ENCODE results near the gene GALNT11.

The GALNT11 gene

GRCh38 chr7:152129682-152130081, 104.2 kb downstream of the GALNT11 start:
- WGBS (ENCODE audit: extremely low coverage, insufficient coverage, insufficient read length), result no CpG with 5 or more reads among the region's 7 CpGs
- no peak overlapping the region for H2AK5ac ChIP-seq (ENCODE audit: low read length)
- H3K79me1 ChIP-seq (ENCODE audit: low read length), result no peaks in the 10 kb centered on the region

GRCh38 chr7:152130658-152131590, 105.5 kb downstream of the GALNT11 start:
- no peak overlapping the region for H4K8ac ChIP-seq (ENCODE audit: low read depth, low read length)
- no peak overlapping the region for H2AK5ac ChIP-seq (ENCODE audit: low read length)
- peaks cover 51 to 61% of the 10 kb centered on the region in 2 experiments for H3K36me3 ChIP-seq (ENCODE audit: control insufficient read depth in 1 of 2, insufficient read depth in 2 of 2, low read length in 2 of 2)
- no peak overlapping the region for H2BK12ac ChIP-seq (ENCODE audit: low read length)
- H4K12ac ChIP-seq (ENCODE audit: low read depth, low read length), result no peak overlapping the region
- peak overlapping the region; percentile 41 for H3K4me3 ChIP-seq (ENCODE audit: low read depth, low read length)
- H3K18ac ChIP-seq (ENCODE audit: low read length), result no peak overlapping the region
- no peak overlapping the region for H3K14ac ChIP-seq (ENCODE audit: low read length)
- H2BK120ac ChIP-seq (ENCODE audit: insufficient read depth, low read length, poor library complexity), result no peak overlapping the region
- no peaks in the 10 kb centered on the region for H3K4me1 ChIP-seq (ENCODE audit: control insufficient read depth in 1 of 2, insufficient read depth in 2 of 2, low read length in 2 of 2)
- no peak overlapping the region for H4K91ac ChIP-seq (ENCODE audit: low read depth, low read length)
- H3K9me3 ChIP-seq (ENCODE audit: insufficient read depth, low read depth, low read length), result peaks cover 5% of the 10 kb centered on the region
- H3K79me1 ChIP-seq (ENCODE audit: low read length), result no peaks in the 10 kb centered on the region
- no peak for DNase-seq
- no CpG with 5 or more reads among the region's 37 CpGs for WGBS (ENCODE audit: extremely low coverage, insufficient coverage, insufficient read length)
- H2AFZ ChIP-seq (ENCODE audit: insufficient read depth, low read length, poor library complexity), result no peak overlapping the region
- H2BK5ac ChIP-seq (ENCODE audit: low read depth, low read length, poor library complexity), result no peak overlapping the region
- no peak overlapping the region for H3K27ac ChIP-seq (ENCODE audit: low read depth, low read length)
- H3K79me2 ChIP-seq (ENCODE audit: control insufficient read depth, insufficient read depth, low read length, poor library complexity), result no peaks in the 10 kb centered on the region
- H3K4me2 ChIP-seq (ENCODE audit: low read length), result no peak overlapping the region
- no peak overlapping the region for H3K23ac ChIP-seq (ENCODE audit: low read length)
- no peaks in the 10 kb centered on the region for H3K27me3 ChIP-seq (ENCODE audit: insufficient read depth, low read length)
- H3K9ac ChIP-seq (ENCODE audit: low read length), result no peak overlapping the region
- H3K4ac ChIP-seq (ENCODE audit: low read depth, low read length), result no peak overlapping the region

More at GRCh38 chr7:152129682-152130081, 104.2 kb downstream of the GALNT11 start:
- Histone ChIP-seq H3K4me3 (ENCODE audit: low read depth, low read length) (no peak overlapping the region), H3K36me3 (ENCODE audit: control insufficient read depth in 1 of 2, insufficient read depth in 2 of 2, low read length in 2 of 2) (peaks cover 51 to 61% of the 10 kb centered on the region in 2 experiments), H3K4me1 (ENCODE audit: control insufficient read depth in 1 of 2, insufficient read depth in 2 of 2, low read length in 2 of 2) (no peaks in the 10 kb centered on the region), H3K23ac (ENCODE audit: low read length) (no peak overlapping the region), H2BK5ac (ENCODE audit: low read depth, low read length, poor library complexity) (no peak overlapping the region), H3K4ac (ENCODE audit: low read depth, low read length) (no peak overlapping the region), H3K9ac (ENCODE audit: low read length) (no peak overlapping the region), H2BK120ac (ENCODE audit: insufficient read depth, low read length, poor library complexity) (no peak overlapping the region), H4K8ac (ENCODE audit: low read depth, low read length) (no peak overlapping the region), H4K91ac (ENCODE audit: low read depth, low read length) (no peak overlapping the region), H3K27ac (ENCODE audit: low read depth, low read length) (no peak overlapping the region), H3K9me3 (ENCODE audit: insufficient read depth, low read depth, low read length) (peaks cover 5% of the 10 kb centered on the region), H3K4me2 (ENCODE audit: low read length) (no peak overlapping the region), H2BK12ac (ENCODE audit: low read length) (no peak overlapping the region), H4K12ac (ENCODE audit: low read depth, low read length) (no peak overlapping the region), H3K14ac (ENCODE audit: low read length) (no peak overlapping the region), H3K27me3 (ENCODE audit: insufficient read depth, low read length) (no peaks in the 10 kb centered on the region), H3K79me2 (ENCODE audit: control insufficient read depth, insufficient read depth, low read length, poor library complexity) (no peaks in the 10 kb centered on the region), H3K18ac (ENCODE audit: low read length) (no peak overlapping the region), H2AFZ (ENCODE audit: insufficient read depth, low read length, poor library complexity) (no peak overlapping the region)
- DNase-seq, result no peak

- Histone ChIP-seq H3K18ac (ENCODE audit: low read length) (no peak overlapping the region), H3K4me1 (ENCODE audit: control insufficient read depth in 1 of 2, insufficient read depth in 2 of 2, low read length in 2 of 2) (peaks cover 3% of the 10 kb centered on the region in 2 experiments), H4K8ac (ENCODE audit: low read depth, low read length) (no peak overlapping the region), H3K4ac (ENCODE audit: low read depth, low read length) (no peak overlapping the region), H3K14ac (ENCODE audit: low read length) (no peak overlapping the region), H4K12ac (ENCODE audit: low read depth, low read length) (no peak overlapping the region), H3K79me2 (ENCODE audit: control insufficient read depth, insufficient read depth, low read length, poor library complexity) (no peaks in the 10 kb centered on the region), H2AK5ac (ENCODE audit: low read length) (no peak overlapping the region), H3K4me3 (ENCODE audit: low read depth, low read length) (no peak overlapping the region), H4K91ac (ENCODE audit: low read depth, low read length) (no peak overlapping the region), H3K23ac (ENCODE audit: low read length) (no peak overlapping the region), H3K36me3 (ENCODE audit: control insufficient read depth in 1 of 2, insufficient read depth in 2 of 2, low read length in 2 of 2) (peaks cover 49 to 57% of the 10 kb centered on the region in 2 experiments), H3K27me3 (ENCODE audit: insufficient read depth, low read length) (no peaks in the 10 kb centered on the region), H2BK120ac (ENCODE audit: insufficient read depth, low read length, poor library complexity) (no peak overlapping the region), H2AFZ (ENCODE audit: insufficient read depth, low read length, poor library complexity) (no peak overlapping the region), H3K79me1 (ENCODE audit: low read length) (peaks cover 4% of the 10 kb centered on the region), H3K27ac (ENCODE audit: low read depth, low read length) (no peak overlapping the region), H2BK12ac (ENCODE audit: low read length) (no peak overlapping the region), H3K9ac (ENCODE audit: low read length) (no peak overlapping the region), H3K9me3 (ENCODE audit: insufficient read depth, low read depth, low read length) (peaks cover 3% of the 10 kb centered on the region), H3K4me2 (ENCODE audit: low read length) (no peak overlapping the region), H2BK5ac (ENCODE audit: low read depth, low read length, poor library complexity) (no peak overlapping the region)
- DNase-seq, result no peak
- WGBS (ENCODE audit: extremely low coverage, insufficient coverage, insufficient read length), result no CpG with 5 or more reads among the region's 12 CpGs
These were observed 106.6 kb downstream of the GALNT11 start for GRCh38 chr7:152131981-152132494.

GRCh38 chr7:152132812-152133211, 107.3 kb downstream of the GALNT11 start:
- H2BK5ac ChIP-seq (ENCODE audit: low read depth, low read length, poor library complexity), result no peak overlapping the region
- no peak overlapping the region for H2BK12ac ChIP-seq (ENCODE audit: low read length)
- no peak overlapping the region for H2AK5ac ChIP-seq (ENCODE audit: low read length)
- no peak overlapping the region for H3K18ac ChIP-seq (ENCODE audit: low read length)
- no peak overlapping the region for H3K4ac ChIP-seq (ENCODE audit: low read depth, low read length)
- H3K27me3 ChIP-seq (ENCODE audit: insufficient read depth, low read length), result no peaks in the 10 kb centered on the region
- H2AFZ ChIP-seq (ENCODE audit: insufficient read depth, low read length, poor library complexity), result no peak overlapping the region
- no CpG with 5 or more reads among the region's 5 CpGs for WGBS (ENCODE audit: extremely low coverage, insufficient coverage, insufficient read length)
- no peak for DNase-seq
- H2BK120ac ChIP-seq (ENCODE audit: insufficient read depth, low read length, poor library complexity), result no peak overlapping the region
- H3K4me1 ChIP-seq (ENCODE audit: control insufficient read depth in 1 of 2, insufficient read depth in 2 of 2, low read length in 2 of 2), result peaks cover 9 to 10% of the 10 kb centered on the region in 2 experiments
- H3K9me3 ChIP-seq (ENCODE audit: insufficient read depth, low read depth, low read length), result no peaks in the 10 kb centered on the region
- no peak overlapping the region for H3K4me3 ChIP-seq (ENCODE audit: low read depth, low read length)
- no peak overlapping the region for H3K14ac ChIP-seq (ENCODE audit: low read length)
- no peak overlapping the region for H3K9ac ChIP-seq (ENCODE audit: low read length)
- no peak overlapping the region for H3K27ac ChIP-seq (ENCODE audit: low read depth, low read length)
- H3K4me2 ChIP-seq (ENCODE audit: low read length), result no peak overlapping the region
- peaks cover 5% of the 10 kb centered on the region for H3K79me1 ChIP-seq (ENCODE audit: low read length)
- H4K91ac ChIP-seq (ENCODE audit: low read depth, low read length), result no peak overlapping the region
- H4K12ac ChIP-seq (ENCODE audit: low read depth, low read length), result no peak overlapping the region
- H4K8ac ChIP-seq (ENCODE audit: low read depth, low read length), result no peak overlapping the region
- peaks cover 45 to 53% of the 10 kb centered on the region in 2 experiments for H3K36me3 ChIP-seq (ENCODE audit: control insufficient read depth in 1 of 2, insufficient read depth in 2 of 2, low read length in 2 of 2)
- H3K23ac ChIP-seq (ENCODE audit: low read length), result no peak overlapping the region
- H3K79me2 ChIP-seq (ENCODE audit: control insufficient read depth, insufficient read depth, low read length, poor library complexity), result no peaks in the 10 kb centered on the region
